GM21515 (cell line): ENCODE data around the gene TLDC2.
"Not testable (repeated sequence)": the region's sequence is repeated elsewhere in the genome, so short reads cannot be mapped to it uniquely, and the experiment has no call there.

Source experiments
- ATAC-seq: cut with Tn5 transposase; IDR thresholded peaks from one replicate; pipeline ENCODE4 v1.9.1; 2021; ENCODE audit not compliant: unreplicated experiment

Gene TLDC2

GRCh38 chr20:36905566-36905965 lies 29.6 kb downstream of the TLDC2 start:
- ATAC-seq, result not testable (repeated sequence)

GRCh38 chr20:36906086-36906485 lies 30.1 kb downstream of the TLDC2 start:
- not testable (repeated sequence) for ATAC-seq

GRCh38 chr20:36908603-36909002 lies 32.7 kb downstream of the TLDC2 start:
- no peak for ATAC-seq

GRCh38 chr20:36916199-36916598 lies 40.3 kb downstream of the TLDC2 start:
- no peak for ATAC-seq

GRCh38 chr20:36917240-36917639 lies 41.3 kb downstream of the TLDC2 start:
- ATAC-seq, result no peak

GRCh38 chr20:36917943-36918342 lies 42.0 kb downstream of the TLDC2 start:
- ATAC-seq, result no peak

- ATAC-seq, result no peak
Measured at GRCh38 chr20:36919715-36920333, 43.9 kb downstream of the TLDC2 start.

- no peak for ATAC-seq
Measured at GRCh38 chr20:36920334-36920730, 44.4 kb downstream of the TLDC2 start.

GRCh38 chr20:36924167-36925045 lies 48.5 kb downstream of the TLDC2 start:
- ATAC-seq, result no peak

- no peak for ATAC-seq
Measured at GRCh38 chr20:36925234-36925633, 49.3 kb downstream of the TLDC2 start.

GRCh38 chr20:36926653-36927200 lies 50.8 kb downstream of the TLDC2 start:
- no peak for ATAC-seq

- no peak for ATAC-seq
Measured at GRCh38 chr20:36927704-36928103, 51.8 kb downstream of the TLDC2 start.

- no peak for ATAC-seq
Measured at GRCh38 chr20:36929290-36929689, 53.4 kb downstream of the TLDC2 start.

GRCh38 chr20:36929691-36930090 lies 53.8 kb downstream of the TLDC2 start:
- ATAC-seq, result no peak

GRCh38 chr20:36932067-36932466 lies 56.1 kb downstream of the TLDC2 start:
- ATAC-seq, result not testable (repeated sequence)

GRCh38 chr20:36932476-36933426 lies 56.8 kb downstream of the TLDC2 start:
- no peak for ATAC-seq

- ATAC-seq, result not testable (repeated sequence)
Measured at GRCh38 chr20:36933571-36933970, 57.6 kb downstream of the TLDC2 start.

- no peak for ATAC-seq
Measured at GRCh38 chr20:36936341-36936740, 60.4 kb downstream of the TLDC2 start.

GRCh38 chr20:36936761-36937401 lies 60.9 kb downstream of the TLDC2 start:
- not testable (repeated sequence) for ATAC-seq

- no peak for ATAC-seq
Measured at GRCh38 chr20:36937402-36937770, 61.4 kb downstream of the TLDC2 start.
